Omental fat pad (tissue), 4 donors: ENCODE results near the gene PI4KB. TPM values are rescaled to one million over a fixed set of nuclear protein-coding genes. Genes with fewer than 3 reads are reported as not detected.
A peak's percentile ranks its signal among the peaks of the same experiment; 100 is the strongest.
"Not testable (repeated sequence)": the region's sequence is repeated elsewhere in the genome, so short reads cannot be mapped to it uniquely, and the experiment has no call there.

Experiments used
- ATAC-seq: fragments of 150-250 bp; one replicate; pipeline ENCODE4 v1.9.1; 2016; ENCODE audit warnings: mild to moderate bottlenecking, moderate library complexity; ENCODE audit not compliant: low FRiP score
- DNase-seq: peaks from one replicate; pipeline ENCODE4 v3.0.0-alpha.2; 2019; ENCODE audit warnings: low spot score
- total RNA-seq, 4 donors: library from RNA; depleted of rRNA; stranded (reverse); fragments of >200 nt; gene quantifications; one replicate each; pipeline ENCODE4 v1.1.0, GENCODE V29; 2016
- TF ChIP-seq, protein P1 (sequence below), 3 donors: fragments of 450-650 bp; IDR thresholded peaks; one replicate each; pipeline ENCODE4 v1.5.1; 2016 to 2017; ENCODE audit warnings: antibody characterized with exemption in 3 of 3, mild to moderate bottlenecking in 3 of 3, moderate library complexity in 2 of 3

The PI4KB gene
- total RNA-seq, 4 donors from 2014 or later = 80.4 to 109 (median 87.2) TPM

DNA sequence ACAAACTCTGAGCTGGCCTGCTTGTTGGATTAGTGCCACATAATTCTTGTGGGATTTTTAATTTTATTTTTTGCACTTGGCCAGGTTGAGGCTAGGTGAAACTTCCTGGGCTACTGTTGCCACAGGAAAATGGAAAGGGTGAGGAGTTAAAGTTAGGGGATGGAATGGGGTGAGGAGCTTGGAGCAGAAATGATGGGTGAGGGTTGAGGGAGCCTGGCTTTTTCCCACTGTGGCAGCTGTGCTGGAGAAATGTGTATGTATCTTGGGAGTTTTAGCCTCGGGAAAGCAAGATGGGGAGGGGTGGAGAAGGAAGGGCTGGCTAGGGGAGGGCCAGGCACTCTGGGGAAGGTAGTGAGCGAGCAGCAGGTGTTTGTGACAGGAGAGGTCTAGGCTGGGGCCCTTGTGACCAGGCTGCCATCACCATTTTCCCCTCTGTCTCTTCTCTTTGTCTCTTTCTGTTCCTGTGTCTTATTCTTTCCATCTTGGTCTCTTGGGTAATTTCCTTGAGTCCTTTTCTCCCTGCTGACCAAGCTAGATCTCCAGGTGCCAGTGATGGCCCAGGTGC is 43.1 kb downstream of the PI4KB start:
- TF ChIP-seq, protein P1, sequence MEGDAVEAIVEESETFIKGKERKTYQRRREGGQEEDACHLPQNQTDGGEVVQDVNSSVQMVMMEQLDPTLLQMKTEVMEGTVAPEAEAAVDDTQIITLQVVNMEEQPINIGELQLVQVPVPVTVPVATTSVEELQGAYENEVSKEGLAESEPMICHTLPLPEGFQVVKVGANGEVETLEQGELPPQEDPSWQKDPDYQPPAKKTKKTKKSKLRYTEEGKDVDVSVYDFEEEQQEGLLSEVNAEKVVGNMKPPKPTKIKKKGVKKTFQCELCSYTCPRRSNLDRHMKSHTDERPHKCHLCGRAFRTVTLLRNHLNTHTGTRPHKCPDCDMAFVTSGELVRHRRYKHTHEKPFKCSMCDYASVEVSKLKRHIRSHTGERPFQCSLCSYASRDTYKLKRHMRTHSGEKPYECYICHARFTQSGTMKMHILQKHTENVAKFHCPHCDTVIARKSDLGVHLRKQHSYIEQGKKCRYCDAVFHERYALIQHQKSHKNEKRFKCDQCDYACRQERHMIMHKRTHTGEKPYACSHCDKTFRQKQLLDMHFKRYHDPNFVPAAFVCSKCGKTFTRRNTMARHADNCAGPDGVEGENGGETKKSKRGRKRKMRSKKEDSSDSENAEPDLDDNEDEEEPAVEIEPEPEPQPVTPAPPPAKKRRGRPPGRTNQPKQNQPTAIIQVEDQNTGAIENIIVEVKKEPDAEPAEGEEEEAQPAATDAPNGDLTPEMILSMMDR (IDR thresholded peaks at IDR 0.05) = no peak
- DNase-seq = no peak
- ATAC-seq = no peak

DNA sequence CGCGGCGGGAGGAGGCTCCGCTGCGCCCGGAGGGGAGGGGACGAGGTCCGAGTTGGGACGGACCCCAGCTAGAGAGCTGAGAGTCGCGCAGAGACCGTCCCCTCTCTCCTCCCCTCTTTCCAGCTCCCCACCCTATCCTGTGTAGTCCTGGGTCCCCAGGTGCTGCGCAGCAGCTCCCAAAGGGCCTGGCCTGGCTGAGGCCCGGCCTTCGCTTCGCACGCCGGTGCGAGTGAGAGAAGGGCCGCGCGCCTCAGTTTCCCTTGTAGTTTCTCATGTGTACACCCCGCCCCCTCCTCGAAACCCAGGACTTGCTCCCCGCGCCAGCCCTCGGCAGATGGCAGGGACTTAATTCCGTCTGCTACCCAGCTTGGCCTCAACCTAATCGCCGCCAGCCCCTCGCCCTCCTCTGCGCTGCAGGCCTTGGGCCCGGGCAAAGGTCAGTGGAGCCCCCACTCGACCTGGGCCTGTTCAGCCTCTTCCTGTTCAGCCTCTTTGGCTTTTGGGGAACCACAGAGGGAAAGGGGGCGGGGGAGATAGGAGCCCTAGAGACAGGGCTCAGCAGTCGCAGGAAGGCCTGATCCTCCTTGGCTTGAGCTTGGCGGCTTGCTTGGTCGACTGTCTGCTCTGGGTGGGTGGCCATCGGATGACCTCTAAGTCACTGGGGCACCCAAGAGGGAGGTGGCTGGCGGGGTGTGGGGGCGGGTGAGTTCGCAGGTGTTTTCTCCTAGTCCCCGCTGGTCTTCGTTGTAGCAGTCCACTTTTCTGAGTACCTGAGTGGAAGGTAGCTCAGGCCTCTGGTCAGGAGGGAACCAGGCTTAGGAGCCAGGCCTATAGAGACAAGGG is 44.1 kb downstream of the PI4KB start:
- DNase-seq = no peak
- TF ChIP-seq, protein P1 (IDR thresholded peaks at IDR 0.05) = no peak
- no peak for ATAC-seq

DNA sequence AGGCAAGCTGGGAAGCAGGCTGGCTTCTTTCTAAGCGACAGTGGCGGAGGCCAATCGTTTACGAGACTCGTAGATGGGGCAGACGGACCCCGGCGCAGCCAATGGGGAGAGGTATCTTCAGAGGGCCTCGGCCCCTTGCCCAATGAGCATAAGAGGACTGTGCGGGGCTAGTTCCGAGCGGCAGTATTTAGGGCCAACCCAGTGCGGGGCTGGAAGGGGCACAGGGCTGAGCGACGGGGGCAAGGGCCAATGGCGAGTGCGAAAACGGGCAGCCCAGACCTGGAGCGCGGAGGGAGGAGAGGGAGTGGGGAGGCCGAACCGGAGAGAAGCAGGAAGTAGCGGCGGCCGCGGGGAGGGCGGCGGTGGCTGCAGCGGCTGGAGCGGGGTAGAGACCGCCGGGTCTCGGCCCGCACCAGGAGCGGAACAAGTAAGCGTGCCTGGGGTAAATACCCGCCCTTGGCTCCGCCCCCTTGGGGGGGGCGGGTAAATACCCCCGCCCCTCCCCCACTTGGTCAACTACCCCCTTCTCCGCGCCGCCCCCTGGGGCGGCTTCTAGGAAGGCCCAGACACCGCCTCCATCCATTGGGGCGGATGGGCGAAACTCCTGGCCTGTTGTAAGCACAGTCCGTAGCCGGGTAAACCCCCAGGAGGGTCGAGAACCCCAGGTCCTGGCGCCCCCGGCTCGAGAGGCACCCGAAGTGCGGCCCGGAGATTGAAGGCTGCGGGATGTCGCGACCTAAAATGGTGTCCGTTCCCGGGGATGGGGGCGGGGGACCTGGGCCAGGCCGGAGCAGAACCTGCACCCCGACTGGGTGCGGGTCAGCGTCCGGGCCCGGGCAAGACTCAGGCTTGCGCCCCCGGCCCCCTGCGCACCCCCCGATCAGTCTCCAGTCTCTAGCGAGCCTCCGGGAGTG is 45.0 kb downstream of the PI4KB start, which contains the start of gene ZNF687:
TSS of gene ZNF687 (plus strand) at position 331 of the 914 bp plus-strand sequence. CDS start 3,993 bp downstream, outside the sequence.
- peak; percentile 96 for DNase-seq
- peak; percentile 95 for ATAC-seq
- TF ChIP-seq, protein P1 (IDR thresholded peaks at IDR 0.05) = no peak

DNA sequence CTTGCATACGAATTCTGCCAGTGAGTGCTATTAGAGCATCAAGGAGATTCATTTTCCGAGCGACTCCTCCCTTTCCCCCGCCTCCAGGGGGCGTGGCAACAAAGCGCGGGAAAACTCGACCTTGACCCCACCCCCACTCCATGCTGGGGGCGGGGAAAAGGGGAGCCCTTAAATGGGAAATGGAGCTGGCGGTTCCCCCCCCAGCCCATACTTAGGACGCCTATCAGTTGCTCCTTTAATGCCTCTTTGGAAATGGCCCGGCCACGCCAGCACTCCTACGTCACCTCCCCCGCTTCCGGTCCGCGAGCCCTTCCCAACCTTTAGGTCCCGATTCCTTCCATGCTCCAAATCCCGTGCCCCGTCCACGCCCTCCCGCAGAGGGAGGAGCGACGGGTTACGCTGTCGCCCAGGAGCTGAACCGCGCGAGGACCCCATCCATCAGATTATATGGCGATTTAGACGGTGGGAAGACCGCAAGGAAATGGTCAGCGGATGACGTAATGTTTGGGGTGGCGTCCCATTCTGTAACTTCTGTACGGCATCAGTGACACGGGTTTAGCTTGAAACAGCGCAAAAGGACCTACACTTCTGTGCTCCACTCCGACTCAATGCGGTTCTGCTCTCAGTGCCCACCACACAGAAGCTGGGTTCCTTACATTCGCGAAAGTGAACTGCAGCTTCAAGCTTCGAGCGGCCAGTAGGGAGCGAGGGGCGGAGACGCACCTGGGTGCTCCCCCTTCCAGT is 45.8 kb downstream of the PI4KB start:
- peak; percentile 81 for ATAC-seq
- TF ChIP-seq, protein P1 (IDR thresholded peaks at IDR 0.05) = no peak
- DNase-seq = peak; percentile 88

DNA sequence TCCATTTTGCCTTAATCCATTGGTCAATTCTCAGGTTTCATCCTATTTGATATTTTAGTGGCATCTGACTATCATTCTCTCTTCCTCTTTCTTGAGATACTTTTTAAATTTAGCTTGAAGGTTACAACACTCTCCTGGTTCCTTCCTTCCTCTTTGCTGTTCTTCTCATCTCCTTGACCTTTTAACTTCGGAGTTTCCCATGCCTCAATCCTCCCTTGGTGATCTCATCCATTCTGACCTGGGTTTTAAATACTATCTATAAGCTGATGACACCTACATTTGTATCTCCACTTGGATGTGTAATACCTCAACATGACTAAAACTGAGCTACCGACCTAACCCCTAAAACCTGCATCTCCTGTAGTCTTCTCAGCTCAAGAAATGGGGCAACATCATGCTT is 50.0 kb downstream of the PI4KB start:
- no peak for ATAC-seq

DNA sequence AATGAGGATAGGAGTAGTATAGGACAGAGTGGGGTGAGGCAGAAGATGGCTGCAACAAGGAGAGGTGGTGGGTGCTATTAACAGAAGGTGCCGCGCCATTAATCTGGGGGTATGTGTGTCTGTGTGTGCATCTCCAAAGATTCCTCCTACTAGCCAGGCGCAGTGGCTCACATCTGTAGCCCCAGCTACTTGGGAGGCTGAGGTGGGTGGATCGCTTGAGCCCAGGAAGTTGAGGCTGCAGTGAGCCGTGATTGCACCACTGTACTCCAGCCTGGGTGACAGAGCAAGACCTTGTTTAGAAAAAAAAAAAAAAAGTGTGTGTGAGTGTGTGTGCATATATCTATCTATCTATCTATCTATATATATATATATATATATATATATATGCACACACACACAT is 51.9 kb downstream of the PI4KB start:
- not testable (repeated sequence) for DNase-seq, ATAC-seq

More for the DNA sequence above, 50.0 kb downstream of the PI4KB start:
- no peak for DNase-seq
- TF ChIP-seq, protein P1 (IDR thresholded peaks at IDR 0.05) = no peak
